Measurements from ENCODE around the gene SNX7.

- TF ChIP-seq CTCF (IDR thresholded peaks at IDR 0.05; ENCODE audit: extremely low read depth in 1 of 2, insufficient read depth in 1 of 2, low read depth in 1 of 2, low read length in 2 of 2) (no peak), POLR2AphosphoS5 (IDR thresholded peaks at IDR 0.05; ENCODE audit: insufficient read depth, low read depth, low read length) (no peak), EZH2 (IDR thresholded peaks at IDR 0.05; ENCODE audit: borderline replicate concordance, low read depth, low read length, severe bottlenecking) (no peak)
These were observed 103.0 kb downstream of the SNX7 start for GRCh38 chr1:98764485-98764884.
